Left ventricle myocardium inferior (tissue), 1 donor: ENCODE results near the gene MAPK10. TPM values are rescaled to one million over a fixed set of nuclear protein-coding genes. Genes with fewer than 3 reads are reported as not detected.

ENCODE experiments used
- DNase-seq: peaks from one replicate; pipeline ENCODE4 v3.0.0-alpha.2; 2020
- H3K27ac ChIP-seq: fragments of 200-600 bp; replicated peaks from 2 replicates; pipeline ENCODE4 v1.8.0; 2021
- H3K27me3 ChIP-seq: fragments of 200-600 bp; 2 replicates; pipeline ENCODE4 v1.8.0; 2021; ENCODE audit warnings: low read depth
- H3K36me3 ChIP-seq: fragments of 200-600 bp; 2 replicates; pipeline ENCODE4 v1.8.0; 2021
- H3K4me1 ChIP-seq: fragments of 200-600 bp; 2 replicates; pipeline ENCODE4 v1.8.0; 2021
- H3K4me3 ChIP-seq: fragments of 200-600 bp; 2 replicates; pipeline ENCODE4 v1.8.0; 2021; ENCODE audit warnings: mild to moderate bottlenecking, moderate library complexity
- H3K9me3 ChIP-seq: fragments of 200-600 bp; replicated peaks from 2 replicates; pipeline ENCODE4 v1.8.0; 2021
- intact Hi-C: fragments of 100-400 bp; cut with micrococcal nuclease; formaldehyde crosslinking; loops from one replicate; pipeline ENCODE4 v1.11.0; 2022
- total RNA-seq: library from RNA; stranded (reverse); fragmentation: NEBNext Ultra II Directional; extraction: Animal tissue kit (Norgen Biotek cat#: 25700); gene quantifications from one replicate; pipeline ENCODE4 v1.2.1, GENCODE V29; 2021
- TF ChIP-seq, protein P1 (sequence below): fragments of 200-600 bp; IDR thresholded peaks from 2 replicates; pipeline ENCODE4 v1.8.0; 2021; ENCODE audit warnings: antibody characterized with exemption, mild to moderate bottlenecking, borderline replicate concordance
- donor health status: DM: no; HTN: yes; CAD: no; lungs with severe emphysema.

The MAPK10 gene
- total RNA-seq, 1 donor from 2014 or later = 4.0 TPM

GRCh38 chr4:86050496-86050895, 309.4 kb downstream of the MAPK10 start:
- Histone ChIP-seq H3K27me3 (no peaks in the 10 kb centered on the region), H3K4me3 (no peak overlapping the region), H3K9me3 (no peaks in the 10 kb centered on the region), H3K4me1 (no peaks in the 10 kb centered on the region), H3K27ac (no peak overlapping the region), H3K36me3 (no peaks in the 10 kb centered on the region)
- no peak for DNase-seq
- TF ChIP-seq, protein P1, sequence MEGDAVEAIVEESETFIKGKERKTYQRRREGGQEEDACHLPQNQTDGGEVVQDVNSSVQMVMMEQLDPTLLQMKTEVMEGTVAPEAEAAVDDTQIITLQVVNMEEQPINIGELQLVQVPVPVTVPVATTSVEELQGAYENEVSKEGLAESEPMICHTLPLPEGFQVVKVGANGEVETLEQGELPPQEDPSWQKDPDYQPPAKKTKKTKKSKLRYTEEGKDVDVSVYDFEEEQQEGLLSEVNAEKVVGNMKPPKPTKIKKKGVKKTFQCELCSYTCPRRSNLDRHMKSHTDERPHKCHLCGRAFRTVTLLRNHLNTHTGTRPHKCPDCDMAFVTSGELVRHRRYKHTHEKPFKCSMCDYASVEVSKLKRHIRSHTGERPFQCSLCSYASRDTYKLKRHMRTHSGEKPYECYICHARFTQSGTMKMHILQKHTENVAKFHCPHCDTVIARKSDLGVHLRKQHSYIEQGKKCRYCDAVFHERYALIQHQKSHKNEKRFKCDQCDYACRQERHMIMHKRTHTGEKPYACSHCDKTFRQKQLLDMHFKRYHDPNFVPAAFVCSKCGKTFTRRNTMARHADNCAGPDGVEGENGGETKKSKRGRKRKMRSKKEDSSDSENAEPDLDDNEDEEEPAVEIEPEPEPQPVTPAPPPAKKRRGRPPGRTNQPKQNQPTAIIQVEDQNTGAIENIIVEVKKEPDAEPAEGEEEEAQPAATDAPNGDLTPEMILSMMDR = no peak
- intact Hi-C loops = no loop called here

DNA sequence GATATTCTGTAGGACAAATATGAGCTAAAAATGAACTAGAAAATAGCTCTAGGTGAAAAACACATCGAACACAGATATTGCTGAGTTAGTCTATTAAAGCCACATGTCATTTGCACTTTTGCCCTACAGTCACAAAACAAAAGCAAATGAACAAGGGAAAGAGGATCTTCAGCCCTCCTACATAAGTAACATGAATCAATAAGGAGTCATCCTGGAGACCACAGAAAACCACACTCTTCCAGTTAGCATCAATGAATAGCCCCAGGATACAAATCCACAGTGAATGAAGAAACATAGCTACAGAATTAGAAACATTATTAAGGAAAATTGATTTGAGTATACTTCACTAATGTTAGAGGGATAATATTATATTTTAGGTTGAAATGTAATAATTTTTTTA, 311.4 kb downstream of the MAPK10 start:
- intact Hi-C loops = loop anchor here (10.0 kb wide), 2 partner anchors 254 to 294 kb away; no protein-coding TSS in a partner anchor
- no peak for DNase-seq
- TF ChIP-seq, protein P1 = no peak

GRCh38 chr4:86044593-86044985, 315.3 kb downstream of the MAPK10 start:
- no peak for DNase-seq
- intact Hi-C loops = loop anchor here (10.0 kb wide), 2 partner anchors 250 to 290 kb away; no protein-coding TSS in a partner anchor
- no peak overlapping the region for H3K4me3 ChIP-seq
- H3K27ac ChIP-seq = no peak overlapping the region
- peaks cover 9% of the 10 kb centered on the region for H3K9me3 ChIP-seq
- H3K4me1 ChIP-seq = peaks cover 4% of the 10 kb centered on the region
- no peaks in the 10 kb centered on the region for H3K27me3 ChIP-seq
- no peaks in the 10 kb centered on the region for H3K36me3 ChIP-seq
- TF ChIP-seq, protein P1 = no peak

More for the DNA sequence above, 311.4 kb downstream of the MAPK10 start:
- H3K27ac ChIP-seq = no peak overlapping the region
- H3K4me3 ChIP-seq = no peak overlapping the region
- H3K9me3 ChIP-seq = no peaks in the 10 kb centered on the region
- no peaks in the 10 kb centered on the region for H3K36me3 ChIP-seq
- H3K27me3 ChIP-seq = no peaks in the 10 kb centered on the region
- peaks cover 4% of the 10 kb centered on the region for H3K4me1 ChIP-seq

DNA sequence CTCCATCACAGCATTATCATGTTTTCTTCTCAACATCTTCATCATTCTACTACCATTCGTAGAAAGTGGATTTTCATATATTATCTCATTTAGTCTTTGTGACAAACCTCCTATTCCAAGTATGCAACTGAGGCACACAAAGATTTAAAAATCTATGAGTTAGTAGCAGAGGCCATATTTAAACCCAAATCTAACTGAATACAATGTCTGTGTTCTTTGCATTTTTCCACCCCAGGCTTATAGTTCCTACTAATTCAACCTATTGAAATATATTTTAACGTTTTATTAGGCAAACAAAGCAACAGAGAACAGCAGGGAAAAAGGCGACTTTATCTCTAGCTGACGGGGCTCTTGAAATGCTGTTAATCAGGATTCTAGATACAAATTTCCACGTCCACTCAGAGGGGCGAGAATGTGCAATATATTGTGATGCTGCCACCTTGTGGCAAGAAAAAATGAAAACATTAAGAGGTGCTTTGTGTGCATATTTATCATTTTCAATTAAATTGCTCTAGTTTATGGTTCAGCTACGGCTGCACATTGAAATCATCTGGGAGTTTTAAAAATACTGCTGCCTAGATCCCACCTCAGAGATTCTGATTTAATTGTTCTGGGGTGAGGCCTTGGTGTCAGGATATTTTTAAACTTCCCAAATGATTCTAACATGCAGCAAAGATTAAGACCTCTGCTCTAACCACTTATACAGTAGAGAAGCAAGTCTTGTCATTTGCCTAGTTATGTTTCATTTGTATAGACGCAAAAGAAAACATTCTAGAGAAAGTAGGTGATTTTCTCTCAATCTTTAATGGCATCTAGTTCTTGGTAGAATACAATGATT, 315.9 kb downstream of the MAPK10 start:
- Histone ChIP-seq H3K27me3 (no peaks in the 10 kb centered on the region), H3K4me3 (no peak overlapping the region), H3K9me3 (peaks cover 9% of the 10 kb centered on the region), H3K4me1 (peaks cover 4% of the 10 kb centered on the region), H3K36me3 (no peaks in the 10 kb centered on the region), H3K27ac (no peak overlapping the region)
- no peak for DNase-seq
- TF ChIP-seq, protein P1 = peak; percentile 74
- intact Hi-C loops = loop anchor here (10.0 kb wide), 2 partner anchors 249 to 289 kb away; no protein-coding TSS in a partner anchor

GRCh38 chr4:86038037-86038436, 321.8 kb downstream of the MAPK10 start:
- no peaks in the 10 kb centered on the region for H3K36me3 ChIP-seq
- H3K4me3 ChIP-seq = no peak overlapping the region
- DNase-seq = no peak
- H3K4me1 ChIP-seq = peaks cover 23% of the 10 kb centered on the region
- H3K27me3 ChIP-seq = no peaks in the 10 kb centered on the region
- intact Hi-C loops = no loop called here
- TF ChIP-seq, protein P1 = no peak
- no peak overlapping the region for H3K27ac ChIP-seq
- H3K9me3 ChIP-seq = peaks cover 9% of the 10 kb centered on the region
